MM.1S (cell line): ENCODE results near the gene MRPS6.

Source experiments
- DNase-seq: peaks from one replicate; pipeline ENCODE4 v3.0.0-alpha.2; 2015
- H2AFZ ChIP-seq: fragments of 300-600 bp; sonication (generic); 2 replicates; pipeline ENCODE4 v1.6.0; 2016; ENCODE audit warnings: antibody characterized with exemption, low read length
- H3F3A ChIP-seq: fragments of 300-600 bp; sonication (generic); 2 replicates; pipeline ENCODE4 v1.6.1; 2016; ENCODE audit warnings: mild to moderate bottlenecking, antibody characterized with exemption, low read length, moderate library complexity, mixed read lengths; ENCODE audit not compliant: insufficient read depth
- H3K27ac ChIP-seq: fragments of 300-600 bp; sonication (generic); 2 replicates; pipeline ENCODE4 v1.5.1; 2016; ENCODE audit warnings: mild to moderate bottlenecking, low read length
- H3K27me3 ChIP-seq: fragments of 300-600 bp; sonication (generic); replicated peaks from 2 replicates; pipeline ENCODE4 v1.6.0; 2016; ENCODE audit warnings: low read length; ENCODE audit not compliant: insufficient read depth
- H3K36me3 ChIP-seq: fragments of 300-600 bp; sonication (generic); replicated peaks from 2 replicates; pipeline ENCODE4 v1.6.1; 2016; ENCODE audit warnings: mild to moderate bottlenecking, low read length, mixed read lengths; ENCODE audit not compliant: insufficient read depth
- H3K4me1 ChIP-seq: fragments of 300-600 bp; sonication (generic); 2 replicates; pipeline ENCODE4 v1.6.1; 2016; ENCODE audit warnings: low read length, mixed read lengths
- H3K4me2 ChIP-seq: fragments of 300-600 bp; sonication (generic); 2 replicates; pipeline ENCODE4 v1.6.0; 2016; ENCODE audit warnings: low read depth, low read length
- H3K4me3 ChIP-seq: fragments of 300-600 bp; sonication (generic); 2 replicates; pipeline ENCODE4 v1.5.1; 2016; ENCODE audit warnings: low read length, mixed read lengths
- H3K79me2 ChIP-seq: fragments of 300-600 bp; sonication (generic); 2 replicates; pipeline ENCODE4 v1.6.1; 2016; ENCODE audit warnings: mixed run types, low read length, mixed read lengths
- H3K9ac ChIP-seq: fragments of 300-600 bp; sonication (generic); 2 replicates; pipeline ENCODE4 v1.6.1; 2016; ENCODE audit warnings: low read length, mixed read lengths
- H3K9me2 ChIP-seq: fragments of 300-600 bp; sonication (generic); replicated peaks from 2 replicates; pipeline ENCODE4 v1.6.1; 2016; ENCODE audit warnings: mild to moderate bottlenecking, low read length, mixed read lengths; ENCODE audit not compliant: insufficient read depth
- H3K9me3 ChIP-seq: fragments of 300-600 bp; sonication (generic); replicated peaks from 2 replicates; pipeline ENCODE4 v1.6.1; 2016; ENCODE audit warnings: mild to moderate bottlenecking, low read length, mixed read lengths; ENCODE audit not compliant: insufficient read depth
- H4K20me1 ChIP-seq: fragments of 300-600 bp; sonication (generic); 2 replicates; pipeline ENCODE4 v1.6.1; 2016; ENCODE audit warnings: mild to moderate bottlenecking, low read length, moderate library complexity, mixed read lengths; ENCODE audit not compliant: insufficient read depth
- CTCF ChIP-seq: fragments of 300-600 bp; sonication (generic); IDR thresholded peaks from 2 replicates; pipeline ENCODE4 v1.5.1; 2016; ENCODE audit warnings: antibody characterized with exemption, low read length, mixed read lengths
- EZH2 ChIP-seq: fragments of 300-600 bp; sonication (generic); optimal IDR thresholded peaks from 2 replicates; pipeline ENCODE3; 2017; ENCODE audit warnings: low read depth, mild to moderate bottlenecking, antibody characterized with exemption, low read length, mixed read lengths
- EZH2phosphoT487 ChIP-seq: fragments of 300-600 bp; sonication (generic); IDR thresholded peaks from 2 replicates; pipeline ENCODE4 v1.6.1; 2018; ENCODE audit warnings: antibody characterized with exemption, low read length

The MRPS6 gene

GRCh38 chr21:34097442-34097841 is 24.1 kb downstream of the MRPS6 start:
- TF ChIP-seq EZH2phosphoT487 = no peak
- no peak for TF ChIP-seq EZH2
- TF ChIP-seq CTCF = no peak
- Histone ChIP-seq H3K9me2 (no peaks in the 10 kb centered on the region), H2AFZ (no peak overlapping the region), H4K20me1 (no peaks in the 10 kb centered on the region), H3K9ac (no peak overlapping the region), H3K9me3 (no peaks in the 10 kb centered on the region), H3K36me3 (0 out of 2 replicates have a peak, but pooled peaks cover 8% of the 10 kb centered on the region), H3K4me1 (no peaks in the 10 kb centered on the region), H3K79me2 (peaks cover 36% of the 10 kb centered on the region), H3K4me3 (no peak overlapping the region), H3K27ac (no peak overlapping the region), H3K4me2 (no peak overlapping the region), H3K27me3 (no peaks in the 10 kb centered on the region), H3F3A (no peaks in the 10 kb centered on the region)
- DNase-seq = no peak

GRCh38 chr21:34100337-34100736 is 27.0 kb downstream of the MRPS6 start:
- Histone ChIP-seq H3F3A (no peaks in the 10 kb centered on the region), H3K27me3 (no peaks in the 10 kb centered on the region), H3K36me3 (0 out of 2 replicates have a peak, but pooled peaks cover 8% of the 10 kb centered on the region), H3K9me2 (no peaks in the 10 kb centered on the region), H3K4me3 (no peak overlapping the region), H3K4me2 (no peak overlapping the region), H3K4me1 (no peaks in the 10 kb centered on the region), H3K27ac (no peak overlapping the region), H3K79me2 (peaks cover 21% of the 10 kb centered on the region; the same call in 1 of the 2 replicates), H2AFZ (no peak overlapping the region), H3K9me3 (no peaks in the 10 kb centered on the region), H4K20me1 (no peaks in the 10 kb centered on the region), H3K9ac (no peak overlapping the region)
- TF ChIP-seq EZH2phosphoT487 (no peak), CTCF (no peak)
- DNase-seq = no peak

GRCh38 chr21:34100790-34101189 is 27.4 kb downstream of the MRPS6 start:
- Histone ChIP-seq H3K27me3 (no peaks in the 10 kb centered on the region), H3K4me1 (no peaks in the 10 kb centered on the region), H3K36me3 (0 out of 2 replicates have a peak, but pooled peaks cover 3% of the 10 kb centered on the region), H3K9ac (no peak overlapping the region), H4K20me1 (no peaks in the 10 kb centered on the region), H3K9me3 (no peaks in the 10 kb centered on the region), H3K27ac (no peak overlapping the region), H2AFZ (no peak overlapping the region), H3K4me3 (no peak overlapping the region), H3K9me2 (no peaks in the 10 kb centered on the region), H3K4me2 (no peak overlapping the region), H3F3A (no peaks in the 10 kb centered on the region), H3K79me2 (peaks cover 21% of the 10 kb centered on the region; the same call in 1 of the 2 replicates)
- TF ChIP-seq EZH2phosphoT487 = no peak
- no peak for TF ChIP-seq CTCF
- TF ChIP-seq EZH2 = no peak
- no peak for DNase-seq
